Posterior vena cava (tissue), 2 donors: ENCODE measurements around the gene KLHL18. TPM values are rescaled to one million over a fixed set of nuclear protein-coding genes. Genes with fewer than 3 reads are reported as not detected.
"Not testable (repeated sequence)": the region's sequence is repeated elsewhere in the genome, so short reads cannot be mapped to it uniquely, and the experiment has no call there.

Source experiments
- DNase-seq: peaks from one replicate; pipeline ENCODE4 v3.0.0-alpha.2; 2020; ENCODE audit warnings: low spot score
- intact Hi-C, 2 donors: fragments of 100-400 bp; cut with DNase I; formaldehyde crosslinking; loops; one replicate each; pipeline versions ENCODE4 v1.14.1 to v1.14.2; 2022 to 2023
- total RNA-seq, 2 donors: library from RNA; stranded (reverse); fragmentation: NEBNext Ultra II Directional; extraction: Animal tissue kit (Norgen Biotek cat#: 25700); gene quantifications; one replicate each; pipeline ENCODE4 v1.2.1, GENCODE V29; 2021
- donor health status: DM: yes; HTN: yes; CAD: no.
- donor health status: DM: yes; HTN: yes; CAD: no.

KLHL18 gene
- total RNA-seq, 2 donors from 2014 or later: 21.2 to 21.6 TPM

DNA sequence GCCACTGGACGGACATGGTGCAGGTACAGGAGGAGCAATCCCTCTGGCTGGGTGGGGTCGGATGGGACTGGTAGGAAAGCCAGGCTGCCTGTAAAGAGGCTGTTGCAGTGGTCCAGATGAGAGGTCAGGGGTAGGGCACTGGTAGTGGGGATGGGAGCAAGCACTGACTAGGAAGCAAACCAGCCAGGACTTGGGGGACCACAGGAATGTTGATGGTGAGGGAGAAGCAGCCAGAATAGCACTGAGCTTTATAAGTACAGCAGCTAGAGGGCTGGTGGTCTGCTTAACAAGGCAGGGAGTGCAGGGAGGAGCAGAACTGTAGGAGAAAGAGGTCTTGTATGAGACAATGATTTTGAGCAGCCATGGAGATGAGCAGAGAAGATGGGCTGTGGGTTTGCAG is 59.4 kb downstream of the KLHL18 start:
- no peak for DNase-seq
- intact Hi-C loops: no loop called here

DNA sequence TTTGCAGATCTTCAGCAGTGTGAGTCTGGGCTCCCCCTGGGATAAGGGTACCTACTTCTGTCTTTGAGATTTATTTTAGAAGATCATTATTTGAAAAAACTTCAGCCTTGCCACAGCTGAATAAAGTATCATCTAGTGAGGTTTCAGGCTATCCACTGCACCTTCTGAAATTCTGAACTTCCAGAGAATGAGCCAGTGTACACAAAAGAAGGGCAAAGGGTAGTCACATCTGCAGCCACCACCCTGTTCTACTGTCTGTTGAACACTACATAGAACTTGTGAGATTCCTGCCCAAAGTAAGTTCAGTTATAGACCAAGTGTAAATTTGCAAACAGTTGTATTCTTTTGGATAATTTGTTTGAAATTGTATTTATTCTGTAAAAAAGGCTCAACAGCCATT is 60.1 kb downstream of the KLHL18 start:
- no peak for DNase-seq
- intact Hi-C loops: no loop called here

DNA sequence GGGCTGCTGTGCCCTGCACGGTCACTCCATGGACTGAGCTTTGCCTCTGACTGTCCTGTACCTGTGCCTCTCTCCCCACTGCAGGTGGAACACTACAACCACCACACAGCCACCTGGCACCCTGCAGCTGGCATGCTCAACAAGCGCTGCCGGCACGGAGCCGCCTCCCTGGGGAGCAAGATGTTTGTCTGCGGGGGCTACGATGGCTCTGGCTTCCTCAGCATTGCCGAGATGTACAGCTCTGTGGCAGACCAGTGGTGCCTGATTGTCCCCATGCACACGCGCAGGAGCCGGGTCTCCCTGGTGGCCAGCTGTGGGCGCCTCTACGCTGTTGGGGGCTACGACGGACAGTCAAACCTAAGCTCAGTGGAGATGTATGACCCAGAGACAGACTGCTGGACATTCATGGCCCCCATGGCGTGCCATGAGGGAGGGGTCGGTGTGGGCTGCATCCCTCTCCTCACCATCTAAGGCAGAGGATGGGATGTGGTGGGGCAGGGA is 60.8 kb downstream of the KLHL18 start:
- no peak for DNase-seq
- intact Hi-C loops: no loop called here

DNA sequence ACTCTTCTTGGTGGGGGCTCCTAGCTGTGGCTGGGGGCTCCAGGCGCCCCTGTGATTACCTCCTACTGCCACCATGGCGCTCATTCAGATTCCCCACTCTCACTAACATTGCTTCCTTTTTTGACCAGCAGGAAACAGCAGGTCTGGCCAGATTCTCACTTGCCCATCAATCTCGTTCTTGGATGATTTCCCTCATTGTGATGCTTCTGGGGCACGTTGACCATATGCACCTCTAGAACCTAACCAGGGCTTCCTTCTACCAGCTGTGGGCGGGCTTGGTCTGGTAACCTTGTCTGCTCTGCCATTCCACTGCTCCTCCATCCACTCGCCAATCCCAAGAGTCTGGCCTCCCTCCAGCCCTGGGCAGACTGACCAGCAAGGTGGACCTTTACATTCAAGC is 62.2 kb downstream of the KLHL18 start:
- no peak for DNase-seq
- intact Hi-C loops: no loop called here

DNA sequence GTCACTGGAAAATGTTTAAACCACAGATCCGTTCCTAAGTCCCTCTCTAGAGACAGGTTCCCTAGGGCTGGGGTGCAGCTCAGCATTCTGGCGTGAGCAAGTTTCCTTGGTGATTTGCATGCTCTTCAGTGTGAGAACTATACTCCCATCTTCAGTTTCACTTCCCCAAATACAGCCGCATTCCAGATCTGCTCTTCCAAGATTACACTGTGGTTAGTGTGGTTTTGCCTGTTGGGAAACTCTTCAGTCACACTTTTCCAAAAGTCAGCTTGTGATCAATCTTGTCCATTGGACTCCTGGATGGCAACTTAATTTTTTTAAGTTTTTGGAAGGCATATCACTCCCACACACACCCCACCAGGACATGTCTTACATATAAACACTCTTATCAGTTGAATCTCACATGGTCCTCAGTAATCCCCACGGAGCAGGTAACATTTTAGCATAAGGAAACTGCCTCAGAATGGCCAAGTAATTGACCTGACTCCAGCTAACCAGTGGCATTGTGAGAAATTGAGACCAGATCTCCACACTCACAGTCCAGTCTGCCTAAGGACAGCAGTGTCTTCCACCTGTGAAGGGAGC is 64.6 kb downstream of the KLHL18 start:
- intact Hi-C loops: no loop called here
- DNase-seq: no peak

DNA sequence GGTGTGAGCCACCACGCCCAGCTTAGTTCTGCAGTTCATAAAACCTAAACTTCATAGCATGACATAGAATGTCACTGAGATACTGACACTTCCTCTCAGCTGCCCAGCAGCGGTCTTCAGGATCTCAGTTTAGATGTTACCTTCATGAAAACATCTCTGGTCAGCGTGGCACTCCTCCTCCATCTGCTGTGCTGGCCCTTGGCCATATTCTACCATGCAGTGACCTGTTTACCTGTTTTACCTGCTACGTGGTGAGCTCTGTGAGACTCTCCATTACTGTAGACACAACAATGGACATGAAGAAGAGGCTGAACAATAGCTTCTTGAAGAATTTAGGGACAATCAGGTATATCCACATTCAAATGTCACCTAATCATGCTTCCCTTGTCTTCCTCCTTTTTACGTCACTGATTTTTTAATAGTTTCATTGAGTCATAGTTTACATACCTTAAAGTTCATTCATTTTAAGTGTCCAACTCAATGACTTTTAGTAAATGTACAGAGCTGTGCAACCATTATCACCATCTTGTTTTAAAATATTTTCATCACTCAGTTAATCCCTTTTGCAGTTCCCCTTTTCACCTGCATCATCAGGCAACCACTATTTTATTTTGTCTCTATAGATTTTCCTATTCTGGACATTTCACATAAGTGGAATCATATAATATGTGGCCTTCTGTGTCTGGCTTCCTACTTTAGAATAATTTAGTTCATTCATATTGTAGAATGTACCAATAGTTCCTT is 65.8 kb downstream of the KLHL18 start:
- no peak for DNase-seq
- intact Hi-C loops: no loop called here

DNA sequence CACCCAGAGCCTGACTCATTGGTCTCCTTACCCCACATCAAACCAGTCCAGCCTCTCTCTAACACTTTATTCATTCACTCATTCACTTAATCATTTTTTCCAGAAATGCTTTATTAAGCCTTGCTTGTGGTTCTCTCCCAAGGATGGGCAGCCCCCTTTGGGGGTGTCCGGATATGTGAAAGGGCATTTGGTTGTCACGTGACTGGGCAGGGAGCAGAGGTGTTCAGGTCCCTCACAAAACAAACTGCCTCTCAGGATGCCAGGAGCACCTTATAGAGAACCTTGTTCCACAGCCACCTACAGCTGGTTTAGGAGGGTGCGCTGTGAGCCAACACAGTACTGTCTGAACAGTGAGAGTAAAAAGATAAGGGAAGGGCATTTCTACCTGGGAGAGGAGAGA is 72.3 kb downstream of the KLHL18 start:
- intact Hi-C loops: no loop called here
- no peak for DNase-seq

DNA sequence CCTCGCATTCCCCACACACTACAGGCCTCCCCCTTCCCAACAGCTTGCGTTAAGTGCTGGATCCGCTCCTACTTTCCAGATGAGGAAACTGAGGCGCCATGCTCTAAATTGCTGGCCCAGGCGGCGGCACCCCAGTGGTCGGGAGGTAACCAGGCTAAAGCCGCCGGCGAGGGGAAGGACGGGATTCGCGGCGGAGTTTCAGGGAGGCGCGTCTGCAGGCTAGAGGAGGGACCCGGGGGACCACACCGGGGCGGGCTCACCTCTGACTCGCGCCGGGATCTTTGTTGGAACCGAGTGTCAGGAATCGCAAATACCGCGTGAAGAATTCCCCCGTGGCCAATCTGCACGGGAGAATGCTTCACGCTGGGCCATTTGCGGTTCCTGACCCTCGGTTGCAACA is 73.5 kb downstream of the KLHL18 start:
- intact Hi-C loops: no loop called here
- DNase-seq: no peak

DNA sequence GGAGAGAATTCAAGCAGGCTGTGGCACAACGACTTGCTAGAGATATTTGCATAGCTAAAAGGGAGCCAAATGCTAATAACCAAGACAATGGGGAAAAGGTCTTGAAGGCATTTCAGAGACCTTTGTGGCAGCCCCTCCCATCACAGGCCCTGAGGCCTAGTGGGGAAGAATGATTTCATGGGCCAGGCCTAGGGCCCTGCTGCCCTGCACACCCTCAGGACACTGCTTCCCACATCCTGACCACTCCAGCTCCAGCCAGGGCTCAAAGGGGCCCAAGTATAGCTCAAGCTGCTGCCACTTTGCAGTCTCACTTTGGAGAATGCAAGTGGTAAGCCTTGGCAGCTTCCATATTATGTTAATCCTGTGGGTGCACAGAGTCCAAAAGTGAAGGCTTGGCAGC is 76.6 kb downstream of the KLHL18 start:
- DNase-seq: no peak
- intact Hi-C loops: no loop called here

DNA sequence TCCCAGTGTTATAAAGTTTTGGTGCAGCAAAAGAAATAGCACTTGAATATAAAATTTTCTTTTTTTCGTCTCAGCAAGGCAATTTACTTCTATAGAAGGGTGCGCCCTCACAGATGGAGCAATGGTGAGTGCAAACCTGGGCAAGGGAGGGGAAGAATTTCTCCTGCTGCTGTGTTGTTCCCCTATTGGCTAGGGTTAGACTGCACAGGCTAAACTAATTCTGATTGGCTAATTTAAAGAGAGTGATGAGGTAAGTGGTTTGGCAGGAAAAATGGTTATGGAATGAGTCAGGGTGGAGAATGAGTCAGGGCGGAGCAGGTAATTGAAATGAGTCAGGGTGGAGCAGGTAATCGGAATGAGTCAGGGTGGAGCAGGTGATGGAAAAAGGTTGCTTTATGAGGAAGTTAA is 77.4 kb downstream of the KLHL18 start:
- intact Hi-C loops, DNase-seq: not testable (repeated sequence)

DNA sequence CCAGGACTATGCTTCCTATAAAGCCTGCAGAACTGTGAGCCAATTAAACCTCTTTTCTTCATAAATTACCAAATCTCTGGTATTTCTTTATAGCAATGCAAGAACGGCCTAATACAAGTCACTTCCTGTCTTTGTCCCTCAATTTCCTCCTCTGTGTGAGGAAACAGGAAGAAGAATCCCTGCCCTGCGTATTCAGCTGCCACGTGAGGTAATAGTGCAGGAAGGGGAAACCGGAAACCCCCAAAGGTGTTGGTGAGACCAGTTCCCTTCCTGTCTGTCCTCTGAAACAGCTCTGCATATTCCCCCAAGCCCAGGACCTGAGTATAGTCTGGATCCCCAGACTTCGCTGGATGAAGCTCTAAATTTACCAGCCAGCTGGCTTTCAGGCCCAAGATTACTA is 80.0 kb downstream of the KLHL18 start:
- intact Hi-C loops: no loop called here
- peak; percentile 5 for DNase-seq

DNA sequence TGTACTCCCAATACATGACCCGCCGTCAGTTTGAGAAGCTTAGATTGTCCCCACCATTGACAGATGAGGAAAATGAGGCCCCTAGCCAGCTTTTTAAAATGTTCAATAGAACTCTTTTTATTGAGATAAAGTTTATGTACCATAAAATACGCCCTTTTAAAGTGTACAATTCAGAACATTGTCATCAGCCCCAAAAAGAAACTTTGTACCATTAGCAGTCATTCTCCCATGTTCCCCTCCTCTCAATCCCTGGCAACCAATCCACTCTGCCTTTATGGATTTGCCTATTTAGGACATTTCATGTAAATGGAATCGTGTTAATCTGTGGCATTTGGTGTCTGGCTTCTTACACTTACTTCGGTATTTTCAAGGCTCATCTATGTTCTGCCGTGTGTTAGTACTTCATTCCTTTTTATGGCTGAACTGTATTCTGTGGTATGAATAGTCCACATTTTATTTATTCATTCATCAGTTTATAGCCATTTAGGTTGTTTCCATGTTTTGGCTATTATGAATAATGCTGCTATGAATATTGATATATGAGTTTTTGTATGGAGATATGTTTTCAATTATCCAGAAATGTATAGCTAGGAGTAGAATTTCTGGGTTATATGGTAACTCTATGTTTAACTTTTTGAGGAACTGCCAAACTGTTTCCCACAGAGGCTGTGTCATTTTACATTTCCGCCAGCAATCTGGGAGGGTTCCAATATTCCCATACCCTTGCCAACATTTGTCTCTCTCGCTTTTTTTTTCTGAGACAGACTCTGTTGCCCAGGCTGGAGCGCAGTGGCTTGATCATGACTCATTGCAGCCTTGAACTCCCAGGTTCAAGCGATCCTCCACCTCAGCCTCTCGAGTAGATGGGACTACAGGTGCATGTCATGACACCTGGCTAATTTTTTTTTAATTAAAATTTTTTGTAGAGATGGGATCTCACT is 82.7 kb downstream of the KLHL18 start:
- intact Hi-C loops: no loop called here
- DNase-seq: peak; percentile 34

DNA sequence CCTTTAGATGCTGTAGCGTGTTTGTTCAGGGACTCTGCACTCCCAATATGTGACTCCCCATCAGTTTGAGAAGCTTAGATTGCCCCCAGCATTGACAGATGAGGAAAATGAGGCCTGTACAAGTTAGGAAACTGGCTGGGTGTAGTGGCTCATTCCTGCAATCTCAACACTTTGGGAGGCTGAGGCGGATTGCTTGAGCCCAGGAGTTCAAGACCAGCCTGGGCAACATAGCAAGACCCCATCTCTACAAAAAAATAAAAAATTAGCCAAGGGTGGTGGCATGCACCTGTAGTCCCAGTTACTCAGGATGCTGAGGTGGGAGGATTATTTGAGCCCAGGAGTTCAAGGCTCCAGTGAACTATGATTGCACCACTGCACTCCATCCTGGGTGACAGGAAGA is 84.1 kb downstream of the KLHL18 start:
- intact Hi-C loops: no loop called here
- DNase-seq: no peak

DNA sequence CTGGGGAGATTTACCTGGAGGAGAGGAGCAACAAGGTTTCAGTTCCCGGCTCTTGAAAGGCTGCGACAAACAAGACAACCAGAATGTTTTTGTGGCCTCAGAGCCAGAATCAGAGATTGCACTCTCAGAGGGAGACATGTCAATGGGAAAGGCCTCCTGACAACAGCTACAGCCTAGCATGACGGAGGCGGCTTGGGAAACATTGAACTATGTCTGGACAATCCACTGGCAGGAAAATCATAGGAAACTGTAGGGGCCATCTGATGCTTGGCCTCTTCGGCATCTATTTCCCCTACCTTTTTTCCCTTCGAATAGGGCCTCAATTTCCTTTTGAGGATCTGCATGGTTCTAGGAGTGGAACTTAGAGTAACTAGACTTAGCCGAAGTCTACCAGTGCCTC is 84.9 kb downstream of the KLHL18 start:
- intact Hi-C loops: no loop called here
- no peak for DNase-seq

DNA sequence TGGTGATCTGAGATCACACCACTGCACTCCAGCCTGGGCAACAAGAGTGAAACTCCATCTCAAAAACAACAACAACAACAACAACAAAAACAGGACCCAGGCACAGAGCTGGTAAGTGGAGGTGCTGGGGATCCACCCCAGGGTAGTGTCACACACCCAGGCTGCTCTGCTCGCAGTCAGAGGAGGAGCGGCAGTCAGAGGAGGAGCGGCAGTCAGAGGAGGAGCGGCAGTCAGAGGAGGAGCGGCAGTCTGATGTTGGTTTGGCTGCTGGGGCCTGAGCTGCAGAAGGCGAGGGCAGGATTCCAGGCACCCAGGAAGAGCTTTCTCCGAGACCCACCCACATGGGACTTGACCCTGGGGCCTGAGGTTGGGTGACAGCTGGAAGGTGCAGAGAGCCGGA is 87.3 kb downstream of the KLHL18 start:
- intact Hi-C loops, DNase-seq: not testable (repeated sequence)

DNA sequence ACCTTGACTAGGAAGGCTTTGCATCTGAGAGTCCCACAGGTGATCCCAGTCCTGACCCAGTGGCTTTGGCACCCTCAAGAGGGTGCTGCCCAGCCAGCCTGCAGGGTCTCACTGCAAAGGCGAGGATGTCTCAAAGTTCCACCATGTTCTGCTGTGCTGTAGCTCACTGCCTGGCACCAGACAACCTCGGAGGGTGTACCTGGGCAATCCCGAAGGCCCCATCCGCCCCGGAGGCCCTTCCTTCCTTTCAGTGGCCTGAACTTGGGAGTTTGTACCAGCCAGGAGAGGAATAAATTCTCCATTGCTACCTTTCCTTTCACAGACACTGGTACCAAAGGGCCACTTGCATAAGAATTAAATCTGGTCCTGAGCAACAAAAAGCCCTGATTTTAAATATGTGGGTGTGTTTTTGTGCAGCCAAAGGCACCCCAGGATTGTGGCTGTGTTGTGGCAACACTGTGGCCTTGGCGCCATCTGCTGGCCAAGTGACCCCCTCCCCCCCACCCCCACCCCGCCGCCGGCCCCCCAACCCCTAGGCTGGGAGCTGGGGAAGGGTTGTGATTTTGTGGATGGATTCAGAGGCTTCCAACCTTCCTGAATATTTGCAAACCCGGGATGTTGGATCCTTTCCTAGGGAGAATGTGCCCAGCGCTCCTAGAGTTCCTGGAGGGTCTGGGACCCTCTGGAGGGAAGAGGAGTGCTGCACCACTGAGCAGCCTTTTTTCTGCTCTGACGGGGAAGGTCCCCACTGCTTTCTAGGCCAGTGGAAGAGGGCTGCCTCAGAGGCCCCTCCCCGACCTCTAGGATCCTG is 88.3 kb downstream of the KLHL18 start:
- intact Hi-C loops: no loop called here
- DNase-seq: no peak

DNA sequence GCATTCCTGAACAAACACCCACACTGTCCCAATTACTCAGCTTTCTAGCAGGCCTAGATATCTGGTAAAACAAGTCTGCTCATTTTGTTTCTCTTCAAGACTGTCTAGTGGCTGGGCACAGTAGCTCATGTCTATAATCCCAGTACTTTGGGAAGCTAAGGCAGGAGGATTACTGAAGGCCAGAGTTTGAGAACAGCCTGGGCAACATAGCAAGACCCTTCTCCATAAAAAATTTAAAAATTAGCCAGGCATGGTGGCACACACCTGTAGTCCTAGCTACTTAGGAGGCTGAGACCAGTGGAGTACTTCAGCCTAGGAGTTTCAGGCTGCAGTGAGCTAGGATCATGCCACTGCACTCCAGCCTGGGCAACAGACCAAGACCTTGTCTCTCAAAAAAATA is 91.8 kb downstream of the KLHL18 start:
- no peak for DNase-seq
- intact Hi-C loops: no loop called here

DNA sequence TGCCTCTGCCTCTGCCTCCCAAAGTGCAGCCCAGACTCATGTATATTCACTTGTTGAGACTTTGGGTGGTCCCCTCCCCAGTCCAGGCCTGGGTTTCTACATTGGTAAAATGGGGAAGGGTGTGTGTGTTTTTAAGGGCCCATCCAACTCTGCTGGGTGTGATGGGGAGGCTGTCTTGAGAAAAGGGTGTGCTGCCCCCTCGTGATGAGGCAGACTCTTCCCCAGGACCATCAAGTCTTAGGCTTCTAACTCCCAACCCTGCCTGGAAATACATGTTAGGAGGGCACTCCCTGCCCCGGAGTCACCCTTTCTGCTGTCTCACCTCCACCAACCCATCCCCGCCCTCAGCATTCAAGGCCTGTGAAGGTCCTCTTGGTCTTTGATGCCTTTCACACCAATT is 93.6 kb downstream of the KLHL18 start:
- DNase-seq: no peak
- intact Hi-C loops: loop anchor here in 1 of 2 donors (5.0 kb wide), 1 partner anchor 1189 kb away; no protein-coding TSS in a partner anchor

DNA sequence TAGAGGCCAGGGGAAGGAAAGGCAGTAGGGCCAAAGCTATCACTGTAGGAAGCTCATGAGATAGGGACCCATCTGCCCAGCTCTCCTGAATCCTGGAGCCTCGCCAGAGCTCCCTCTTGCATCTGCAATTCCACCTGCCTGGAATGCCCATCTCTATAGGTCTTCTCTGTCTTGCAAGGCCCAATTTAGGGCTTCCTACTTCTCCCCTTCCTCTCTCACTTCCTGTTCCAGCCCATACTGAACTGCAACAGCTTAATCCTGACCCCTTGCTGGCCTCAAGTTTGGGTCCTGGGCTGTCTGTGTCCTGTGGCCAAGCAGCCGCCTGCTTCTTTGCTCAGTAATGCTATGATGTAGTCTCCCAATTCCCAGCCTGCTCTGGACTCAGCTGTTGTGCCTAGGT is 94.4 kb downstream of the KLHL18 start:
- intact Hi-C loops: loop anchor here in 1 of 2 donors (5.0 kb wide), 1 partner anchor 1190 kb away; no protein-coding TSS in a partner anchor
- DNase-seq: peak; percentile 62
